Measurements from ENCODE around the gene FGFR4.
A peak's percentile ranks its signal among the peaks of the same experiment; 100 is the strongest.

FGFR4 gene

GRCh38 chr5:177133096-177133852 lies 46.6 kb downstream of the FGFR4 start, which contains the start of gene NSD1:
Gene NSD1 (plus strand): TSS chr5:177133773. CDS start chr5:177135104, 1,331 bp downstream.
- peak; percentile 91 for DNase-seq

GRCh38 chr5:177133853-177134696 lies 47.4 kb downstream of the FGFR4 start:
- peak; percentile 53 for DNase-seq

- no peak for DNase-seq
Measured at GRCh38 chr5:177134697-177135225, 48.0 kb downstream of the FGFR4 start.

GRCh38 chr5:177140312-177140711 lies 53.6 kb downstream of the FGFR4 start:
- DNase-seq = no peak

GRCh38 chr5:177141496-177141895 lies 54.8 kb downstream of the FGFR4 start:
- no peak for DNase-seq

GRCh38 chr5:177142098-177142611 lies 55.4 kb downstream of the FGFR4 start:
- no peak for DNase-seq

- no peak for DNase-seq
Measured at GRCh38 chr5:177142778-177143177, 56.1 kb downstream of the FGFR4 start.

GRCh38 chr5:177146891-177147638 lies 60.4 kb downstream of the FGFR4 start:
- no peak for DNase-seq

Data from activated naive CD4-positive, alpha-beta T cell treated with anti-CD3 and anti-CD28 coated beads, Interleukin-2, amount 50 U/mL, for 16 hours (primary cell).